Stimulated activated naive B cell treated with anti-CD40 and anti-IgM and Interleukin-4, amounts not matched to agents 10 μg/mL and 1 μg/mL and 100 μg/mL, for 72 hours (primary cell): ENCODE data around the gene FARP1.

Source experiments
- ATAC-seq, 2 donors: fragments of 150-1000 bp; cut with Tn5 transposase; replicated peaks; 2 replicates each; pipeline ENCODE4 v1.10.0; 2021; ENCODE audit warnings: moderate library complexity in 1 of 2
- DNase-seq: peaks from one replicate; pipeline ENCODE4 v3.0.0; 2021
- H3K27ac Mint-ChIP-seq: one replicate; pipeline ENCODE4 v1.8.0; 2022; ENCODE audit warnings: mild to moderate bottlenecking, mixed read lengths
- H3K27me3 Mint-ChIP-seq, 2 donors: one replicate each; pipeline ENCODE4 v1.8.0; 2022; ENCODE audit warnings: mixed read lengths in 2 of 2
- H3K36me3 Mint-ChIP-seq, 2 donors: one replicate each; pipeline ENCODE4 v1.8.0; 2022; ENCODE audit warnings: mixed read lengths in 2 of 2, mild to moderate bottlenecking in 1 of 2
- H3K4me1 Mint-ChIP-seq, 2 donors: one replicate each; pipeline ENCODE4 v1.8.0; 2022; ENCODE audit warnings: mixed read lengths in 2 of 2, mild to moderate bottlenecking in 1 of 2
- H3K4me3 Mint-ChIP-seq, 2 donors: one replicate each; pipeline ENCODE4 v1.8.0; 2022; ENCODE audit warnings: mild to moderate bottlenecking in 2 of 2, mixed read lengths in 2 of 2, moderate library complexity in 1 of 2
- H3K9me3 Mint-ChIP-seq, 2 donors: one replicate each; pipeline ENCODE4 v1.8.0; 2022; ENCODE audit warnings: mixed read lengths in 2 of 2, mild to moderate bottlenecking in 1 of 2

Gene FARP1

DNA sequence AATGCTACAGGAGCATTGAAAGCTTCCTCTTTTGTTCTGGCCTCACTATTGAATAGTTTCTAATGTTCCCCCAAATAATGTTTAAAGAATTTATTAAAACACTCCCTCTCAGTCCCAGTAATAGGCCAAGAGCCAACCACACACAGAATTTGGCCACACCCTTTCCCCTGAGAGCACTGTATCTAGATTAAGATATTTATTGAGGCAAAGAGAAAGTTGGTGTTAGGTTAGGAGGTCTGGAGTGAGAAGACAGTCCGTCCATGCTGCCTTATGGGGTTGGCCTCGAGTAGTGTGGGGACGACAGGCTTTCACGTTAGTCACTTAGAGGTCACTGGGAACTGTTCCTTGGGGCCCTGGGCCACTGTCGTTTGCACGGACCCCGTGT lies 157.1 kb downstream of the FARP1 start:
- Mint-ChIP-seq H3K4me1 (no peaks in the 10 kb centered on the region), H3K4me3 (no peak overlapping the region), H3K36me3 (no peaks in the 10 kb centered on the region), H3K27ac (no peak overlapping the region), H3K27me3 (peaks cover 5 to 9% of the 10 kb centered on the region in 2 donors), H3K9me3 (no peaks in the 10 kb centered on the region)
- DNase-seq = no peak
- ATAC-seq = no peak

DNA sequence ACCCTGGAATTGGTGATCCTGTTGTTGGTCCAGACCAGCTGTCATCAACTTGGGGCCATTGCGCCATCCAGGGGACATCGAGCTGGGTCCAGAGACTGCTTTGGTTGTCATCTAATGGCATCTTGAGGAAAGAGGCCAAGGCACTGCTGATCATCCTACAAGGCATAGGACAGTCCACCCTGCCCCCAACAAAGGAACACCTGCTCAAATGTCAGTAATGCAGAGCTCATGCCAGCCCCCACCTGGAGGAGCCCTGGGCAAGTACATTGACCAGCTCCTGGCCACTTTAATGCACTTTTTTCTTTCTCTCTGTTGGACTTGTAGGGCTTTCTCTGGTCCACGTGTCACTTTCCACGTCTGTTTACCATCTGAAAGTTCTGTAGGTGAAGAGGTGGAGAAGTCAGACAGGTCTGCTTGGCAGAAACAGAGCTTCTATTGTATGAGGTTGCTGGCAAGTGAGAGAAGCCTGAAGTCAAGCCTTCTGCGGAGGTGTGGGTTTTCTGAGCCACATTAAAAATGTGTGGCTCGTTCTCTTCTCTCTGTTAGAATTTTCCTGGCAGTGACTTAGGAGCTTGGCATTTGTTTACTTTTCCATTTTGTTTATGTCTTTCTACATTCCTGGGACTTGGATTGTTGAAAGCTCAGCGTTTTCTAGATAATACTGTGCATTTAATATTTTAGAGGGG lies 158.2 kb downstream of the FARP1 start:
- DNase-seq (no peak), ATAC-seq (no peak)
- H3K4me3 Mint-ChIP-seq = no peak overlapping the region
- H3K36me3 Mint-ChIP-seq = no peaks in the 10 kb centered on the region
- no peaks in the 10 kb centered on the region for H3K9me3 Mint-ChIP-seq
- no peak overlapping the region for H3K27ac Mint-ChIP-seq
- H3K27me3 Mint-ChIP-seq = peaks cover 4 to 9% of the 10 kb centered on the region in 2 donors
- H3K4me1 Mint-ChIP-seq = no peaks in the 10 kb centered on the region

- DNase-seq (no peak), ATAC-seq (no peak)
- Mint-ChIP-seq H3K36me3 (no peaks in the 10 kb centered on the region), H3K9me3 (no peaks in the 10 kb centered on the region), H3K4me3 (no peak overlapping the region), H3K27ac (no peak overlapping the region), H3K27me3 (peaks cover 0 to 9% of the 10 kb centered on the region in 2 donors), H3K4me1 (no peaks in the 10 kb centered on the region)
Measured at GRCh38 chr13:98301721-98302120, 158.8 kb downstream of the FARP1 start.

GRCh38 chr13:98303858-98304257 lies 161.0 kb downstream of the FARP1 start:
- Mint-ChIP-seq H3K36me3 (no peaks in the 10 kb centered on the region), H3K4me1 (no peaks in the 10 kb centered on the region), H3K27ac (no peak overlapping the region), H3K27me3 (peaks cover 4 to 21% of the 10 kb centered on the region in 2 donors), H3K4me3 (no peak overlapping the region), H3K9me3 (no peaks in the 10 kb centered on the region)
- DNase-seq (no peak), ATAC-seq (no peak)

- Mint-ChIP-seq H3K4me1 (no peaks in the 10 kb centered on the region), H3K27me3 (peaks cover 4 to 21% of the 10 kb centered on the region in 2 donors), H3K4me3 (no peak overlapping the region), H3K27ac (no peak overlapping the region), H3K9me3 (no peaks in the 10 kb centered on the region), H3K36me3 (no peaks in the 10 kb centered on the region)
- no peak for ATAC-seq
- DNase-seq = no peak
Measured at GRCh38 chr13:98305670-98306069, 162.8 kb downstream of the FARP1 start.

GRCh38 chr13:98307463-98308085 lies 164.7 kb downstream of the FARP1 start:
- Mint-ChIP-seq H3K9me3 (no peaks in the 10 kb centered on the region), H3K27ac (peak overlapping the region; percentile 39)

GRCh38 chr13:98308086-98308911 lies 165.4 kb downstream of the FARP1 start:
- Mint-ChIP-seq H3K27ac (no peak overlapping the region), H3K9me3 (no peaks in the 10 kb centered on the region), H3K4me3 (no peak overlapping the region), H3K36me3 (no peaks in the 10 kb centered on the region), H3K4me1 (no peaks in the 10 kb centered on the region), H3K27me3 (peaks cover 4 to 12% of the 10 kb centered on the region in 2 donors)
- ATAC-seq (no peak), DNase-seq (no peak)

More at GRCh38 chr13:98307463-98308085, 164.7 kb downstream of the FARP1 start:
- Mint-ChIP-seq H3K36me3 (no peaks in the 10 kb centered on the region), H3K4me1 (no peaks in the 10 kb centered on the region), H3K4me3 (no peak overlapping the region), H3K27me3 (peaks cover 4 to 15% of the 10 kb centered on the region in 2 donors)
- DNase-seq (no peak), ATAC-seq (no peak)

DNA sequence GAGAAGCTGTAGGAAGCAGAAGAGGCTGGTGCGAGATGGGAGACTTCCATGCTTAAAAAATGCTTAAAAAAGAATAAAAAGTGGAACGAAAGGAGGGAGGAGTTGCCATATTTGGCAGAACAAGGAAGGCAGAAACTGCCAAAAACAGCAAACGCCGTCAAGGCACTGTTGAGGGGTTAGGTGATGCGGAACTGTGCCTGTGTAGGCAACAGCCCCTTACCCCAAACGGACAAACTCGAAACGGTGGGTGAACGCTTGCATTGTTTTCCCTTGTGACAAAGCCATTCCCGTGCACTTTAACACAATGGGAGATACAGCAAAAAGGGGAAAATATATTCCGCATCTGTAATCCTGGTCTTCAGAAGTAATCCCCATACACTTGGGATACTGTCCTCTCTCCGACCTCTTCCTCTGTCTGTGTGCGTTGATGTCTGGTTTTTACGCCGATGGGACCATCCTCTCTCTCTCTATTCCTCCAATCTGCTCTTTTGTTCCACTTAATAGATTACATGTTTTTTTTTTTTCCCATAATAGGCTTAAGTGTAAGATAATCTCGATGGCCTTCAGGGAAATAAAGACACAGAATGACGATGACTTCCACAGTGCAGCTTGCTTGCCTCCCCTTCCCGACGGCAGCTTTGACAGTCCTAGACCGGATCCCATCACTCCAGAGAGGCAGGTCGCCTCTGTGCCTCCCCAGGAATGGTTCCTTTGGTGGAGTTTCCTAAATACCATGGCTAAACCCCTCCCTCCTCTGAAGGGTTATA lies 166.9 kb downstream of the FARP1 start:
- Mint-ChIP-seq H3K4me1 (no peaks in the 10 kb centered on the region), H3K9me3 (no peaks in the 10 kb centered on the region), H3K27ac (no peak overlapping the region), H3K4me3 (no peak overlapping the region), H3K27me3 (peaks cover 4 to 12% of the 10 kb centered on the region in 2 donors), H3K36me3 (no peaks in the 10 kb centered on the region)
- ATAC-seq (no peak), DNase-seq (no peak)

DNA sequence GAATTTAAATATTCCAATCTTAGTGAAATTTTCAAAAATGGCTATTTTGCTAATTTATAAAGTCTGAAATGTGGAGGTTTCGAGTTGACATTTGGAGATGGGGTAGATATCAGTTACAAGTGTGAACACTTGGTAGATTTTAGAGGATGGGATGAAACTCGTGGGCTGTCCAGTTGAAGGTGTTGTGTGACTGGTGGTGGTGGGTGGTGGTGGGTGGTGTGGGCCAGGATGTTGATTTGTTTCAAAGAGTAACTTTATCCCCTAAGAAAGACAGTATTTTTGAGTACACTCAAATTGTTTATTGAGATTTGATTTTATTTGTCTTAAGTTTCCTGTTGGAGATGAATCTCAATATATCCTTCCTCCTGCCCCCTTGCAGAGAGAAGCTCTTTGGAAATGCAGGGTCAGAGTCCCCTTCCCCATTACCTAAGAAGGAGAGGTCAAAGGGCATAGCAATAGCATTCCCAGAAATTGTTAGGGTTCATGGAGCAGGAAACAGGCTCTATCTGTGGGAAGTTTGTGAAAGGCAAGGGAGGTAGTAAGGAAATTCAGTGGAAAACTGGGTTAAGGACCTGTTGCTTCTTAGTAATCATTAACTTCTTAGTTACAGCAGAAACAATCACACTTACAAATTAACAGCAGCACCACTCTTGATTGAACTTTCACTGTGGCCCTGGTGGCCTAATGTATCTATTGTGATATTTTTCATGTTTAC lies 167.7 kb downstream of the FARP1 start:
- ATAC-seq (no peak), DNase-seq (no peak)
- H3K27me3 Mint-ChIP-seq = peaks cover 4 to 12% of the 10 kb centered on the region in 2 donors
- H3K4me1 Mint-ChIP-seq = no peaks in the 10 kb centered on the region
- H3K9me3 Mint-ChIP-seq = no peaks in the 10 kb centered on the region
- H3K4me3 Mint-ChIP-seq = no peak overlapping the region
- no peak overlapping the region for H3K27ac Mint-ChIP-seq
- no peaks in the 10 kb centered on the region for H3K36me3 Mint-ChIP-seq

- Mint-ChIP-seq H3K4me1 (no peaks in the 10 kb centered on the region), H3K27ac (no peak overlapping the region), H3K36me3 (no peaks in the 10 kb centered on the region), H3K27me3 (peaks cover 4 to 12% of the 10 kb centered on the region in 2 donors), H3K4me3 (no peak overlapping the region), H3K9me3 (no peaks in the 10 kb centered on the region)
- DNase-seq (no peak), ATAC-seq (no peak)
Measured at GRCh38 chr13:98311200-98311548, 168.3 kb downstream of the FARP1 start.

- peaks cover 4 to 8% of the 10 kb centered on the region in 2 donors for H3K27me3 Mint-ChIP-seq
- ATAC-seq (no peak), DNase-seq (no peak)
- H3K9me3 Mint-ChIP-seq = no peaks in the 10 kb centered on the region
- H3K4me1 Mint-ChIP-seq = no peaks in the 10 kb centered on the region
- no peak overlapping the region for H3K27ac Mint-ChIP-seq
- no peaks in the 10 kb centered on the region for H3K36me3 Mint-ChIP-seq
- no peak overlapping the region for H3K4me3 Mint-ChIP-seq
Measured at GRCh38 chr13:98312606-98313005, 169.7 kb downstream of the FARP1 start.

- Mint-ChIP-seq H3K27ac (no peak overlapping the region), H3K27me3 (peaks cover 2 to 5% of the 10 kb centered on the region in 2 donors), H3K4me3 (no peak overlapping the region), H3K36me3 (no peaks in the 10 kb centered on the region), H3K4me1 (no peaks in the 10 kb centered on the region), H3K9me3 (no peaks in the 10 kb centered on the region)
- no peak for DNase-seq
- no peak for ATAC-seq
Measured at GRCh38 chr13:98313023-98313921, 170.4 kb downstream of the FARP1 start.

- peaks cover 6% of the 10 kb centered on the region in 2 donors for H3K27me3 Mint-ChIP-seq
- H3K4me3 Mint-ChIP-seq = no peak overlapping the region
- H3K36me3 Mint-ChIP-seq = no peaks in the 10 kb centered on the region
- no peaks in the 10 kb centered on the region for H3K4me1 Mint-ChIP-seq
- H3K27ac Mint-ChIP-seq = no peak overlapping the region
- no peak for DNase-seq
- H3K9me3 Mint-ChIP-seq = no peaks in the 10 kb centered on the region
- ATAC-seq = no peak
Measured at GRCh38 chr13:98313922-98314292, 171.0 kb downstream of the FARP1 start.
